Activated naive CD8-positive, alpha-beta T cell treated with anti-CD3 and anti-CD28 coated beads, Interleukin-2, amount 10 ng/mL, durations not matched to agents 7 days and 5 days (primary cell): ENCODE measurements around the gene ZNF668. TPM values are rescaled to one million over a fixed set of nuclear protein-coding genes. Genes with fewer than 3 reads are reported as not detected.
A peak's percentile ranks its signal among the peaks of the same experiment; 100 is the strongest.
"Not testable (repeated sequence)": the region's sequence is repeated elsewhere in the genome, so short reads cannot be mapped to it uniquely, and the experiment has no call there.

Experiments
- ATAC-seq: fragments of 150-1000 bp; cut with Tn5 transposase; one replicate; pipeline ENCODE4 v1.10.0; 2021; ENCODE audit warnings: low read depth, moderate library complexity
- POLR2A ChIA-PET: fragments of 350-600 bp; sonication (Branson Sonifier 250); formaldehyde crosslinking; loops from one replicate; lab custom pipeline; 2021; ENCODE audit warnings: antibody characterized with exemption; lab: Charles Lee
- DNase-seq: peaks from one replicate; pipeline ENCODE4 v3.0.0; 2021
- H3K27ac Mint-ChIP-seq: one replicate; pipeline ENCODE4 v1.8.0; 2022; ENCODE audit warnings: mild to moderate bottlenecking, mixed read lengths
- H3K27me3 Mint-ChIP-seq: one replicate; pipeline ENCODE4 v1.8.0; 2022; ENCODE audit warnings: mild to moderate bottlenecking, moderate library complexity, mixed read lengths
- H3K36me3 Mint-ChIP-seq: one replicate; pipeline ENCODE4 v1.8.0; 2021; ENCODE audit warnings: mild to moderate bottlenecking, mixed read lengths
- H3K4me1 Mint-ChIP-seq: one replicate; pipeline ENCODE4 v1.8.0; 2021; ENCODE audit warnings: mixed read lengths
- H3K4me3 Mint-ChIP-seq: one replicate; pipeline ENCODE4 v1.8.0; 2022; ENCODE audit warnings: mild to moderate bottlenecking, moderate library complexity, mixed read lengths
- H3K9me3 Mint-ChIP-seq: one replicate; pipeline ENCODE4 v1.8.0; 2021; ENCODE audit warnings: mixed read lengths
- total RNA-seq, 2 experiments: library from RNA; stranded (reverse); gene quantifications; one replicate each; pipeline ENCODE4 v1.2.3, GENCODE V29; 2021

The ZNF668 gene
- total RNA-seq, 2 experiments from 2014 or later: 17.9 to 20.5 TPM

GRCh38 chr16:31108794-31109558, 34.9 kb upstream of the ZNF668 start:
- ATAC-seq: peak; percentile 4
- POLR2A ChIA-PET: interaction anchor here (1.3 to 3.1 kb wide), 3 partner anchors 9 to 33 kb away, joined by 3 to 15 read pairs (median 3); partner anchors contain the start of gene KAT8
- no peak for DNase-seq
- Mint-ChIP-seq H3K4me1 (peaks cover 16% of the 10 kb centered on the region), H3K27me3 (no peaks in the 10 kb centered on the region), H3K9me3 (no peaks in the 10 kb centered on the region), H3K36me3 (peaks cover 13% of the 10 kb centered on the region), H3K4me3 (peak overlapping the region; percentile 82), H3K27ac (peak overlapping the region; percentile 73)

DNA sequence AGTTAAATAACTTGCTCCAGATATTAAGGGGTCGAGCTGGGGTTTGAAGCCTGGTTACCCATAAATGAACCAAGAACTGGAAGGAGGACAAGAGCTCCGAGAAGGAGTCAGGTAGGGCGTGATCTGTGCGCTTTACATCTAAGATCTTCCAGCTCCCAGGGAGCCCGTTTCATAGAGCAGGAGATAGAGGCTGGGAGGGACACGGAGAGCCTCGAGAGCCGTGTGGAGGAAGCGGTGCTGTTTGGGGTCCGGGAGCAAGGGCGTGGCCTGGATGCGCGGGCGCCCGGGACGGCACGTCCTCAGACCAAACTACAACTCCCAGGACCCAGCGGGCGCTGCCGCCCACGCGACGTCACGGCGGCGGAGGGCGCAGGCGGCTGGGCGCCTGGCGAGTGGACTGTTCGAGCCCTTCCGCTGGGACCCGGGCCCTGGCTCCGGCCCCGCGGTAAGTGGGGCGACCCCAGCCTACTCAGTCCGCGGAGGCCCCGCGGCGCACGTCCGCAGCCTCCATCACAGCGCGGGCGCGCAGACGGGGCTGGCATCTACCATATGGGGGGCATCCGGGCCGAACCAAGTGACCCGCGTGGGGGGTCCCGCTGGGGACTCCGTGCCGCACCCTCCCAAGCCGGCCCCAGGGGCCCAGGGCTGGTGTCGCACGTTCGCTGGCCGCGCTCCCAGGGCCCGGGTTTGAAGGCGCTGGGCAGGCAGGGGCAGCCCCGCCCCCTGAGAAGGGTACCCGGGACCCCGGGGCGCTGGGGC, 34.2 kb upstream of the ZNF668 start, which contains the start of gene BCKDK:
TSS of gene BCKDK (plus strand) at position 352 of the 759 bp plus-strand sequence. CDS start 838 bp downstream, outside the sequence.
- peak within 1 kb of the TSS; percentile 88 for H3K4me3 Mint-ChIP-seq
- H3K9me3 Mint-ChIP-seq: no peaks in the 10 kb centered on the region
- ATAC-seq (peak; percentile 86), DNase-seq (peak; percentile 85)
- POLR2A ChIA-PET: interaction anchor here (1.3 to 3.1 kb wide), 3 partner anchors 9 to 34 kb away, joined by 3 to 15 read pairs (median 3); partner anchors contain the start of gene KAT8
- H3K36me3 Mint-ChIP-seq: peaks cover 13% of the 10 kb centered on the region
- peaks cover 14% of the 10 kb centered on the region for H3K4me1 Mint-ChIP-seq
- H3K27me3 Mint-ChIP-seq: no peaks in the 10 kb centered on the region
- peak within 1 kb of the TSS; percentile 87 for H3K27ac Mint-ChIP-seq

DNA sequence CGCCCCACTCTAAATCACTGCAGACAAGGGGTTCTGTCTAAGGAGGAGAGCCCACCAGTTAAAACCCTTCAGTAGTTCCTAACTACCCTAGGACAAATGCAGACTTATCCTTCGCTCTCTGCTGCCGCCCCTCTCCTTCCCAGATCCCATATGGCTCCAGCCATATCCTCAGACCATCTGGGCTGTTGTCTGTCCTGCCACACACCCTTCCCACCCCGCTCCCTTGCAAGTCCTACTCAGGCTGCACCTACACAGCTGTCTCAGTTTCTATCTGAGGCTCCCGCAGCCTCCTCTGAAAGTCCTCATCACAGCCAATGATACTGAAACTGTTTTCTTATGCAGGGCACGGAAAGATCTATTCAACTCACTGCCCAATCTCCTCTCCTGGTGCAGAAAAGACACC, 33.4 kb upstream of the ZNF668 start:
- H3K27me3 Mint-ChIP-seq: no peaks in the 10 kb centered on the region
- POLR2A ChIA-PET: interaction anchor here (0.7 to 3.1 kb wide), 4 partner anchors 10 to 470 kb away, joined by 3 to 15 read pairs (median 4); partner anchors contain the start of gene KAT8
- peaks cover 13% of the 10 kb centered on the region for H3K36me3 Mint-ChIP-seq
- H3K27ac Mint-ChIP-seq: peak overlapping the region; percentile 87
- H3K4me1 Mint-ChIP-seq: peaks cover 14% of the 10 kb centered on the region
- no peaks in the 10 kb centered on the region for H3K9me3 Mint-ChIP-seq
- DNase-seq (no peak), ATAC-seq (no peak)
- H3K4me3 Mint-ChIP-seq: peak overlapping the region; percentile 88

DNA sequence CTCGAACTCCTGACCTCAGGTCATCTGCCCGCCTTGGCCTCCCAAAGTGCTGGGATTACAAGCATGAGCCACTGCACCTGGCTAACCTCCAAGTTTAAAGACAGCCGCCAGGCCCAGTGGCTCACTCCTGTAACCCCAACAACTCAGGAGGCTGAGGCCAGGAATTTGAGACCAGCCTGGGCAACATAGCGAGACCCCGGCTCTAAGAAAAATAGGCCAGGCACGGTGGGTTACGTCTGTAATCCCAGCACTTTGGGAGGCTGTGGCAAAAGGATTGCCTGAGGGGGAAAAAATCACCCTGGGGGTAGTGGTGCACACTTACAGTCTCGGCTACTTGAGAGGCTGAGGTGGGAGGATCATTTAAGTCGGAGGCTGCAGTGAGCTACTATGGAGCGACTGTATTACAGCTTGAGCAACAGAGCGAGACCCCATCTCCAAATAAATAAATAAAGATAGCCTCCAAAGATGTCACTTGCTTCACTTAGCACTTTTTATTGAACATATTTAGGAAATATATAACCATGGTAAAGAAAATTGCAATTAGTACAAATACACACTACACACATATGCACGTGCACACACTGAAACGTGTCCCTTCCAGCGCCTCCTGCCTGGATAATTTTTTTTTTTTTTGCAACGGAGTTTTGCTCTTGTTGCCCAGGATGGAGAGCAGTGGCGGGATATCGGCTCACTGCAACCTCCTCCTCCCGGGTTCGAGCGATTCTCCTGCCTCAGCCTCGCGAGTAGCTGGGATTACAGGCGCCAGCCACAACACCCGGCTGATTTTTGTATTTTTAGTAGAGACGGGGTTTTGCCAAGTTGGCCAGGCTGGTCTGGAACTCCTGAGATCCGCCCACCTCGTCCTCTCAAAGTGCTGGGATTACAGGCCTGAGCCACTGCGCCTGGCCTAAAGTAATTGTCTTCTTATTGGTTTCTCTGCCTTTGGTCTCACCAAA, 32.7 kb upstream of the ZNF668 start:
- POLR2A ChIA-PET: interaction anchor here (0.7 to 3.1 kb wide), 3 partner anchors 11 to 469 kb away, joined by 4 to 15 read pairs (median 5); partner anchors contain the start of genes FUS and KAT8
- Mint-ChIP-seq H3K36me3 (peaks cover 12% of the 10 kb centered on the region), H3K4me3 (peak overlapping the region; percentile 88), H3K27ac (no peak overlapping the region), H3K27me3 (no peaks in the 10 kb centered on the region), H3K4me1 (peaks cover 14% of the 10 kb centered on the region), H3K9me3 (no peaks in the 10 kb centered on the region)
- DNase-seq (no peak), ATAC-seq (no peak)

GRCh38 chr16:31105677-31106213, 31.7 kb upstream of the ZNF668 start:
- H3K27me3 Mint-ChIP-seq: peaks cover 2% of the 10 kb centered on the region
- peaks cover 14% of the 10 kb centered on the region for H3K4me1 Mint-ChIP-seq
- DNase-seq: peak; percentile 91
- H3K9me3 Mint-ChIP-seq: no peaks in the 10 kb centered on the region
- H3K27ac Mint-ChIP-seq: peak overlapping the region; percentile 70
- H3K4me3 Mint-ChIP-seq: peak overlapping the region; percentile 53
- POLR2A ChIA-PET: no interaction called here
- peaks cover 12% of the 10 kb centered on the region for H3K36me3 Mint-ChIP-seq
- peak; percentile 59 for ATAC-seq

- not testable (repeated sequence) for DNase-seq, ATAC-seq, H3K9me3 Mint-ChIP-seq, H3K4me3 Mint-ChIP-seq, H3K36me3 Mint-ChIP-seq, H3K4me1 Mint-ChIP-seq, H3K27ac Mint-ChIP-seq, H3K27me3 Mint-ChIP-seq
- POLR2A ChIA-PET: interaction anchor here (0.7 to 1.1 kb wide), 2 partner anchors 27 to 63 kb away, joined by 3 to 6 read pairs; partner anchors contain the start of genes ZNF646 and ZNF668
Observed at GRCh38 chr16:31100876-31101641, 27.0 kb upstream of the ZNF668 start.

- Mint-ChIP-seq H3K27me3 (peaks cover 4% of the 10 kb centered on the region), H3K27ac (no peak overlapping the region), H3K36me3 (no peaks in the 10 kb centered on the region), H3K9me3 (no peaks in the 10 kb centered on the region), H3K4me3 (no peak overlapping the region), H3K4me1 (peaks cover 8% of the 10 kb centered on the region)
- POLR2A ChIA-PET: interaction anchor here (1.1 kb wide), 1 partner anchor 26 kb away, joined by 3 read pairs; the partner anchor contains the start of genes ZNF646 and ZNF668
- ATAC-seq (no peak), DNase-seq (no peak)
Observed at GRCh38 chr16:31099860-31100638, 26.0 kb upstream of the ZNF668 start.

- POLR2A ChIA-PET: interaction anchor here (0.7 to 2.5 kb wide), 6 partner anchors 10 to 349 kb away, joined by 3 to 18 read pairs (median 4); partner anchors contain the start of genes FUS, ZNF646 and ZNF668
- no peaks in the 10 kb centered on the region for H3K9me3 Mint-ChIP-seq
- H3K36me3 Mint-ChIP-seq: peaks cover 4% of the 10 kb centered on the region
- peaks cover 20% of the 10 kb centered on the region for H3K4me1 Mint-ChIP-seq
- H3K4me3 Mint-ChIP-seq: peak within 1 kb of the TSS; percentile 99
- peak; percentile 87 for DNase-seq
- peak within 1 kb of the TSS; percentile 95 for H3K27ac Mint-ChIP-seq
- peaks cover 2% of the 10 kb centered on the region for H3K27me3 Mint-ChIP-seq
- ATAC-seq: peak; percentile 90
Observed at GRCh38 chr16:31094424-31095120, 20.5 kb upstream of the ZNF668 start, which contains the start of gene VKORC1. Gene VKORC1 (minus strand): TSS chr16:31094797. CDS start chr16:31094729, 68 bp downstream.

DNA sequence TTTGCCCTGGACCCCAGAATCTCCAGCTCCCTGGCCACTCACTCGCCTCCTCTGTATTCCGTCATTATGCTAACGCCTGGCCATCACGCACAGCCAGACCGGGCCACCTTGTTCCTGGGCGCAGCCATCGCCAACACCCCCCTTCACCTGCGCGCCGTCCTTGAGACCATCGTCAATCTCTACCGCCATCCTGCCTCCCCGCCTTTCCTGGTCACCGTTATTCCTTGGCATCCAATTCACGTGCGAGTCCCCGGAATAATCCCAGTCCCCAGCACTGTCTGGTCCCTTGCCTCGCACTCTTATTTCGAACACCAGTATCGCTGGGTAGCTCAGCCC, 20.0 kb upstream of the ZNF668 start:
- no peak for DNase-seq
- H3K9me3 Mint-ChIP-seq: no peaks in the 10 kb centered on the region
- peaks cover 20% of the 10 kb centered on the region for H3K4me1 Mint-ChIP-seq
- no peak for ATAC-seq
- H3K36me3 Mint-ChIP-seq: peaks cover 4% of the 10 kb centered on the region
- peaks cover 2% of the 10 kb centered on the region for H3K27me3 Mint-ChIP-seq
- H3K4me3 Mint-ChIP-seq: peak overlapping the region; percentile 99
- POLR2A ChIA-PET: interaction anchor here (1.0 to 2.5 kb wide), 4 partner anchors 9 to 97 kb away, joined by 4 to 18 read pairs (median 7); partner anchors contain the start of genes FUS, ZNF646 and ZNF668
- H3K27ac Mint-ChIP-seq: peak overlapping the region; percentile 95

DNA sequence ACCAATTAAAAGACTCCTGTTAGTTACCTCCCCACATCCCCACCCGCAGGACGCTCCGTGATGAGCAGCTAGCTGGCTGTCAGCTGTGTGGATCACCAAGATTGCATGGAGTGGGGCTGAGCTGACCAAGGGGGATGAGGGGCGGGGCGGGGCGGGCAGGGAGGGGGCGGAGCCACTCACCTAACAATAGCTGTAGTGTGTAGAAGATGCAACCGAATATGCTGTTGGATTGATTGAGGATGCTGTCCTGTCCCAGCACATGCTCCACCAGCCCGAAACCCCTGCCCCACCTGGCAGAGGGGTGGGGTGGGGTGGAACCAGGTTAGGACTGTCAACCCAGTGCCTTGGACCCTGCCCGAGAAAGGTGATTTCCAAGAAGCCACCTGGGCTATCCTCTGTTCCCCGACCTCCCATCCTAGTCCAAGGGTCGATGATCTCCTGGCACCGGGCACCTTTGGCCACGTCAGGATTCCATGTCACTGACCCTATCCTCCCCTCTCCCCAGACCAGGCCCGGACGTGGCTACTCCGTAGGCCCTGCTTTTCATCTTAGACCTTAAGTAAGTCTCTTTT, 19.2 kb upstream of the ZNF668 start:
- Mint-ChIP-seq H3K4me1 (peaks cover 20% of the 10 kb centered on the region), H3K27me3 (no peaks in the 10 kb centered on the region), H3K27ac (no peak overlapping the region), H3K36me3 (peaks cover 4% of the 10 kb centered on the region), H3K9me3 (no peaks in the 10 kb centered on the region), H3K4me3 (peak overlapping the region; percentile 99)
- POLR2A ChIA-PET: interaction anchor here (1.4 to 2.1 kb wide), 3 partner anchors 8 to 87 kb away, joined by 5 to 9 read pairs (median 7); partner anchors contain the start of genes FUS, ZNF646 and ZNF668
- ATAC-seq (no peak), DNase-seq (no peak)
